ENCODE results near the gene TMEM129. TPM values are rescaled to one million over a fixed set of nuclear protein-coding genes. Genes with fewer than 3 reads are reported as not detected.

The TMEM129 gene
- total RNA-seq, 1 donor from 2014 or later = 27.2 TPM

DNA sequence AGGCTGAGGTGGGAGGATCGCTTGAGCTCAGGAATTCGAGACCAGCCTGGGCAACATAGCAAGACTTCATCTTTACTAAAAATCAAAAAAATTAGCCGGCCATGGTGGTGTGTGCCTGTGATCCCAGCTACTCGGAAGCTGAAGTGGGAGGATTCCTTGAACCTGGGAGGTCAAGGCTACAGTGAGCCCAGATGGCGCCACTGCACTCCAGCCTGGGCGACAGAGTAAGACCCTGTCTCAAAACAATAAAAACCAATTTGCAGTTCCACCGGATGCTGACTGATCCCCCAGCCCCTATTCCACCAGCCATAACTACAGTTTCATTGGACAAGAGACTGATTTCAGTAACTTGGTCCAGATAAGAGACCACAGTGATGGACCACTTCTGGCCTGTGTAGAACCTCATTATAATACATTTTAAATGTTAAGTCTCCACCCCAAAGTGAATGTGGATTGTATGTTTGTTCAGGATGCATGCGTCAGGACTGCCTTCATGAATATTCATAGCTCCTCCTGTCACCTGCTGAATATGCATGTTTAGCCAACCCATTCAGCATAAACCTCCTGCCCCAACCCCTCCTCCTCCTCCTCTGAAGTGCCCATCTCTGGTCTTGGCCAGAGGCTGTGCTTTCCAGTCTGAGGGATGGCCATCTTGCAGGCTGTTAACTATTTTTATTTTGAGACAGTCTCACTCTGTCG lies 6.7 kb downstream of the TMEM129 start:
- peaks cover 17% of the 10 kb centered on the region for H3K4me1 Mint-ChIP-seq (ENCODE audit: unreplicated experiment)
- H3K4me3 Mint-ChIP-seq (ENCODE audit: unreplicated experiment) = no peak overlapping the region
- H3K36me3 Mint-ChIP-seq (ENCODE audit: low read depth, unreplicated experiment) = peaks cover 11% of the 10 kb centered on the region
- no peaks in the 10 kb centered on the region for H3K9me3 Mint-ChIP-seq (ENCODE audit: unreplicated experiment)
- DNase-seq (ENCODE audit: low spot score) = no peak
- H3K27me3 Mint-ChIP-seq (ENCODE audit: unreplicated experiment) = peaks cover 5% of the 10 kb centered on the region
- TF ChIP-seq, protein P1, sequence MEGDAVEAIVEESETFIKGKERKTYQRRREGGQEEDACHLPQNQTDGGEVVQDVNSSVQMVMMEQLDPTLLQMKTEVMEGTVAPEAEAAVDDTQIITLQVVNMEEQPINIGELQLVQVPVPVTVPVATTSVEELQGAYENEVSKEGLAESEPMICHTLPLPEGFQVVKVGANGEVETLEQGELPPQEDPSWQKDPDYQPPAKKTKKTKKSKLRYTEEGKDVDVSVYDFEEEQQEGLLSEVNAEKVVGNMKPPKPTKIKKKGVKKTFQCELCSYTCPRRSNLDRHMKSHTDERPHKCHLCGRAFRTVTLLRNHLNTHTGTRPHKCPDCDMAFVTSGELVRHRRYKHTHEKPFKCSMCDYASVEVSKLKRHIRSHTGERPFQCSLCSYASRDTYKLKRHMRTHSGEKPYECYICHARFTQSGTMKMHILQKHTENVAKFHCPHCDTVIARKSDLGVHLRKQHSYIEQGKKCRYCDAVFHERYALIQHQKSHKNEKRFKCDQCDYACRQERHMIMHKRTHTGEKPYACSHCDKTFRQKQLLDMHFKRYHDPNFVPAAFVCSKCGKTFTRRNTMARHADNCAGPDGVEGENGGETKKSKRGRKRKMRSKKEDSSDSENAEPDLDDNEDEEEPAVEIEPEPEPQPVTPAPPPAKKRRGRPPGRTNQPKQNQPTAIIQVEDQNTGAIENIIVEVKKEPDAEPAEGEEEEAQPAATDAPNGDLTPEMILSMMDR (IDR thresholded peaks at IDR 0.05; ENCODE audit: unreplicated experiment) = no peak
- H3K27ac Mint-ChIP-seq (ENCODE audit: unreplicated experiment) = no peak overlapping the region

DNA sequence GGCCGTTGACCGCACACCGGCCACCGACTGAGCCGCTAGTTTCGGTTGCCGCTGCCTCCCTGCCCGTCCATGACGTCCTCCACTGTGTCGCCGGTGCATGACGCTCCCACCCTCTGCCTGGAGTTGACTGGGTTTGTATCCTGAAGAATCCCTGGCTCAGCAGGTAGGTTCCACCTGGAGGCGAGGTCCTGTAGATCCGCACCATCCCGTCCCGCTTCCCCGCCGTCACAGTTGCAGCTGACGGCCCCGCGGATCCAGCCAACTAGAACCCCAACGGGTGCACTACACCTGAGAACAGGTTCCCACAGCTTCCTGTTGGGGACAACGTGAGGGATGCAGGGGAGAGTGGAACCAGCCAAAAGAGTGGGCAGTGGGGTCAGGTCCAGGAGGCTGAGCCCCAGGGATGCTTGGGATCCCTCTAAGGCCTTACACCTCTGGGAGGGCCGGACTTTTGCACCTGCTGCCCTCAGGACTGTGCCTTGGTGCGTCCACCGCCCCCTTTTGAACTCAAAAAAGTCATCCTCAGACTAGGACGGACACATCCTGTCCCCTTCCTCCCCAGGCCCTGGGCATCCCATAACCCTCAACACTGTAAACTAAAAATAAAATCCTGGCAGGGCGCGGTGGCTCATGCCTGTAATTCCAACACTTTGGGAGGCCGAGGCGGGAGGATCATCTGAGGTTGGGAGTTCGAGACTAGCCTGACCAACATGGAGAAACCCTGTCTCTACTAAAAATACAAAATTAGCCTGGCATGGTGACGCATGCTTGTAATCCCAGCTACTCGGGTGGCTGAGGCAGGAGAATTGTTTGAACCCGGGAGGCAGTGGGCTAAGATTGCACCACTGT lies 7.9 kb downstream of the TMEM129 start:
- peaks cover 17% of the 10 kb centered on the region for H3K4me1 Mint-ChIP-seq (ENCODE audit: unreplicated experiment)
- TF ChIP-seq, protein P1 (IDR thresholded peaks at IDR 0.05; ENCODE audit: unreplicated experiment) = no peak
- peak overlapping the region; percentile 78 for H3K27ac Mint-ChIP-seq (ENCODE audit: unreplicated experiment)
- no peak for DNase-seq (ENCODE audit: low spot score)
- H3K36me3 Mint-ChIP-seq (ENCODE audit: low read depth, unreplicated experiment) = peaks cover 11% of the 10 kb centered on the region
- peak overlapping the region; percentile 94 for H3K4me3 Mint-ChIP-seq (ENCODE audit: unreplicated experiment)
- no peaks in the 10 kb centered on the region for H3K9me3 Mint-ChIP-seq (ENCODE audit: unreplicated experiment)
- peaks cover 5% of the 10 kb centered on the region for H3K27me3 Mint-ChIP-seq (ENCODE audit: unreplicated experiment)

DNA sequence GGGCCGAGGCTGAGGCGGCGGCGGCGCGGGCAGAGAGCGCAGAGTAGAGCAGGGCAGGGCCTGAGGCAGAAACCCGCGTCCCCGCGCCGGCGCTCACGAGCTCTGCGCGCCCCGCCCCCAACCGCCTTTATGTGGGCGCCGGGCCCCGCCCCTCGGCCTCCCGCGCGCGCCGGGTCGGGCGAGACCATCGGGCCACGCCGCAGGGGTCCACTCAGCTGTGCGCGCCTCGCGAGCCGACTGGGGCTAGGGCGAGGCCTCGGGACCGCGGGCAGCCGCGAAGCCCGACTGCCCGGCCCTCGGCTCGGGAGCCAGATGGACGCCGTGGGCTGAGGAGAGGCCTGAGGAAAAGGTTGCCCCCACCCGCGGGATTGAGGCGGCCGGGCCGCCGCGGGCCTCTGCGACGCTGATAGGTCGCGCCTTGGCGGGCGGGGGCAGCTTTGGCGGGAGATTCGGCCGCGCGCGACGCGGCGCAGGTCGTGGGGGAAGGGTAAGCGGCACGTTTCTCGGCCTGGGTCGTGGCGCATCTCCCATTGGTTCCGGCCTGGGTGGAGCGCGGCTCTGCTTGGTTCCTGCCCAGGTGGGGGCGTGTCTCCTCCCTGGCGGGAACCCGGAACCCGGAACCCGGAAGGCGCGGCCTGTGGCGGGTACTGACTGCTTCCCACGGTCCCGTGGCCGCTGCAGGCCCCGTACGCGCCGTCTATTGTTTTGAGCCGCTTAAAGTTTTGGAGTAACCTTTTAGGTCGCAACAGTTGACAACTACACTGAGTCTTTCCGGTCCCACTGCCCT lies 8.7 kb downstream of the TMEM129 start, which contains the start of gene SLBP:
Gene SLBP (minus strand): TSS at position 104 of the 787 bp plus-strand sequence. CDS start 131 bp downstream, outside the sequence.
- Mint-ChIP-seq H3K27ac (ENCODE audit: unreplicated experiment) (peak within 1 kb of the TSS; percentile 90), H3K36me3 (ENCODE audit: low read depth, unreplicated experiment) (peaks cover 13% of the 10 kb centered on the region), H3K9me3 (ENCODE audit: unreplicated experiment) (no peaks in the 10 kb centered on the region), H3K4me3 (ENCODE audit: unreplicated experiment) (peak within 1 kb of the TSS; percentile 98), H3K27me3 (ENCODE audit: unreplicated experiment) (peaks cover 5% of the 10 kb centered on the region), H3K4me1 (ENCODE audit: unreplicated experiment) (peaks cover 17% of the 10 kb centered on the region)
- peak; percentile 84 for DNase-seq (ENCODE audit: low spot score)
- TF ChIP-seq, protein P1 (IDR thresholded peaks at IDR 0.05; ENCODE audit: unreplicated experiment) = no peak

DNA sequence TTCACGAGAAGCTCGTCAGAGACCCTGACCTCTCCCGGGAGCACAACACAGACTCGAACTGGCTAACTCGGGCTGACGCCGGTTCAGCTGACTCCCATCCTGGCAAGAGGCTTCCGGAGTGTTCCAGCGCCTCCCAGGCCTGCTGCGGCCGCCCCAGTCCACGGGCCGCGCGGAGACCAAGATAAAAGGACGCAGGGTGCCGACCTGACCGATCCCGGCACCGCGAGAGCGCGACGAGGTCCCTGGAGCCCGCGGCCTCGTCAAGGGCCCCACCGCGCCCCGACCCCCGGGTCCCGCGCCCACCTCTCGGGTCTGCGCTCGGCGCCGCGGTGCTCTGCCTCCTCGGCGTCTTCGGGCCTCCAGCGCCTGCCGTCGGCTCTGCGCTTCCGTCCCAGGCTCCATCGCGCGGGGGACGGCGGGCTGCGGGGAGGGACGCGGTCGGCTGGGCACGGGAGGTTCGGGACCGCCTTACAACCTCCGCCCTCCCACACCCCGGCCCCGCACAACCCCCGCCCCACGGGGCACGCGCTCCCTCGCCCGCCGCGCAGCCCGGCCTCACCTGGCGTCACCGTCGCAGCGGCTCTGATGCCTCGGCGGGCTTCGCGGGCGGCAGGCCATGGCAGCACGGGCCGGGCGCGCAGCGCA lies 9.4 kb downstream of the TMEM129 start:
- Mint-ChIP-seq H3K27ac (ENCODE audit: unreplicated experiment) (peak overlapping the region; percentile 90), H3K36me3 (ENCODE audit: low read depth, unreplicated experiment) (peaks cover 14% of the 10 kb centered on the region), H3K27me3 (ENCODE audit: unreplicated experiment) (peaks cover 5% of the 10 kb centered on the region), H3K4me3 (ENCODE audit: unreplicated experiment) (peak overlapping the region; percentile 98), H3K9me3 (ENCODE audit: unreplicated experiment) (no peaks in the 10 kb centered on the region), H3K4me1 (ENCODE audit: unreplicated experiment) (peaks cover 17% of the 10 kb centered on the region)
- TF ChIP-seq, protein P1 (IDR thresholded peaks at IDR 0.05; ENCODE audit: unreplicated experiment) = no peak
- peak; percentile 44 for DNase-seq (ENCODE audit: low spot score)
